HG03521 (cell line): ENCODE data around the gene FZR1.
"Not testable (repeated sequence)": the region's sequence is repeated elsewhere in the genome, so short reads cannot be mapped to it uniquely, and the experiment has no call there.

Experiments
- ATAC-seq: cut with Tn5 transposase; IDR thresholded peaks from one replicate; pipeline ENCODE4 v1.9.1; 2021; ENCODE audit warnings: mild to moderate bottlenecking, moderate library complexity; ENCODE audit not compliant: unreplicated experiment

Gene FZR1

GRCh38 chr19:3544058-3544376 is 37.9 kb downstream of the FZR1 start:
- no peak for ATAC-seq

GRCh38 chr19:3544742-3545668 is 38.9 kb downstream of the FZR1 start:
- ATAC-seq = no peak

- no peak for ATAC-seq
These were observed 39.5 kb downstream of the FZR1 start for GRCh38 chr19:3545669-3546034.

GRCh38 chr19:3546119-3546518 is 40.0 kb downstream of the FZR1 start:
- no peak for ATAC-seq

GRCh38 chr19:3547301-3547731 is 41.2 kb downstream of the FZR1 start:
- no peak for ATAC-seq

GRCh38 chr19:3547767-3548282 is 41.7 kb downstream of the FZR1 start:
- no peak for ATAC-seq

- ATAC-seq = no peak
These were observed 42.5 kb downstream of the FZR1 start for GRCh38 chr19:3548606-3549005.

- ATAC-seq = no peak
These were observed 43.7 kb downstream of the FZR1 start for GRCh38 chr19:3549816-3550215.

- ATAC-seq = no peak
These were observed 45.1 kb downstream of the FZR1 start for GRCh38 chr19:3550947-3551791.

- no peak for ATAC-seq
These were observed 45.6 kb downstream of the FZR1 start for GRCh38 chr19:3551792-3552095.

- ATAC-seq = no peak
These were observed 48.4 kb downstream of the FZR1 start for GRCh38 chr19:3554254-3555083.

- ATAC-seq = no peak
These were observed 49.7 kb downstream of the FZR1 start for GRCh38 chr19:3555653-3556422.

GRCh38 chr19:3556423-3556977 is 50.4 kb downstream of the FZR1 start:
- no peak for ATAC-seq

GRCh38 chr19:3556978-3557460 is 50.9 kb downstream of the FZR1 start:
- ATAC-seq = peak; percentile 13

- peak; percentile 81 for ATAC-seq
These were observed 51.5 kb downstream of the FZR1 start, which contains the start of gene MFSD12 for GRCh38 chr19:3557461-3558248. Gene MFSD12 (minus strand): TSS chr19:3557586. CDS start chr19:3557403, 183 bp downstream.

GRCh38 chr19:3563709-3564524 is 57.8 kb downstream of the FZR1 start:
- no peak for ATAC-seq

GRCh38 chr19:3565139-3565538 is 59.0 kb downstream of the FZR1 start:
- ATAC-seq = no peak

GRCh38 chr19:3570042-3570441 is 63.9 kb downstream of the FZR1 start:
- not testable (repeated sequence) for ATAC-seq
